OCI-LY7 (cell line): ENCODE results near the gene GLIS1. TPM values are rescaled to one million over a fixed set of nuclear protein-coding genes. Genes with fewer than 3 reads are reported as not detected.

Experiments
- BruUV-seq: library from RNA; stranded (reverse); fragments of 400-500 nt; replicated peaks from 2 replicates; lab custom pipeline; 2021; lab: Mats Ljungman, UMichigan
- CTCF ChIA-PET: fragments of 300-600 bp; sonication (Branson Sonifier 250); formaldehyde crosslinking; loops from one replicate; lab custom pipeline; 2022; ENCODE audit warnings: antibody characterized with exemption; ENCODE audit not compliant: unreplicated experiment; lab: Charles Lee
- POLR2A ChIA-PET: fragments of 300-600 bp; sonication (Branson Sonifier 250); formaldehyde crosslinking; loops from one replicate; lab custom pipeline; 2022; ENCODE audit warnings: antibody characterized with exemption; lab: Charles Lee
- DNase-seq: peaks from one replicate; pipeline ENCODE4 v3.0.0-alpha.2; 2015; ENCODE audit warnings: low spot score
- H2AFZ ChIP-seq: fragments of 200-600 bp; sonication (generic), shearing (Covaris generic); 2 replicates; pipeline ENCODE4 v1.6.1; 2014; ENCODE audit warnings: mild to moderate bottlenecking, antibody characterized with exemption, low read length, moderate library complexity
- H3K27ac ChIP-seq: fragments of 200-600 bp; sonication (generic); 2 replicates; pipeline ENCODE4 v1.5.1; 2014; ENCODE audit warnings: mixed run types, low read depth, mild to moderate bottlenecking, moderate library complexity, low read length, inconsistent platforms; ENCODE audit not compliant: poor library complexity, severe bottlenecking
- H3K36me3 ChIP-seq: fragments of 200-600 bp; sonication (generic); 2 replicates; pipeline ENCODE4 v1.6.1; 2014; ENCODE audit warnings: mild to moderate bottlenecking, antibody characterized with exemption, low read length, moderate library complexity, mixed read lengths; ENCODE audit not compliant: insufficient read depth
- H3K4me1 ChIP-seq: fragments of 200-600 bp; sonication (generic); 2 replicates; pipeline ENCODE4 v1.5.1; 2014; ENCODE audit warnings: mild to moderate bottlenecking, low read length; ENCODE audit not compliant: insufficient read depth, poor library complexity, severe bottlenecking
- H3K4me2 ChIP-seq: fragments of 200-600 bp; sonication (generic); 2 replicates; pipeline ENCODE4 v1.6.1; 2014; ENCODE audit warnings: mild to moderate bottlenecking, low read length
- H3K4me3 ChIP-seq: fragments of 200-600 bp; sonication (generic); 2 replicates; pipeline ENCODE4 v1.5.1; 2014; ENCODE audit warnings: mild to moderate bottlenecking, low read depth, low read length; ENCODE audit not compliant: poor library complexity, severe bottlenecking
- H3K79me2 ChIP-seq: fragments of 200-600 bp; sonication (generic); 2 replicates; pipeline ENCODE4 v1.6.1; 2016; ENCODE audit warnings: low read depth, mild to moderate bottlenecking, low read length, moderate library complexity, mixed read lengths; ENCODE audit not compliant: insufficient read depth
- H3K9me2 ChIP-seq: fragments of 200-600 bp; sonication (generic); 2 replicates; pipeline ENCODE4 v1.6.1; 2016; ENCODE audit warnings: mild to moderate bottlenecking, low read length, mixed read lengths; ENCODE audit not compliant: insufficient read depth
- H3K9me3 ChIP-seq: fragments of 200-600 bp; sonication (generic); 2 replicates; pipeline ENCODE4 v1.6.1; 2014; ENCODE audit warnings: mild to moderate bottlenecking, mixed run types, low read length, mixed read lengths
- H4K20me1 ChIP-seq: fragments of 200-600 bp; sonication (generic); 2 replicates; pipeline ENCODE4 v1.6.1; 2014; ENCODE audit warnings: mild to moderate bottlenecking, antibody characterized with exemption, low read length, moderate library complexity, mixed read lengths; ENCODE audit not compliant: insufficient read depth
- EZH2phosphoT487 ChIP-seq: fragments of 200-600 bp; sonication (generic); IDR thresholded peaks from 2 replicates; pipeline ENCODE4 v1.6.1; 2018; ENCODE audit warnings: low read depth, borderline replicate concordance, mild to moderate bottlenecking, mixed run types, antibody characterized with exemption, low read length, moderate library complexity, mixed read lengths
- intact Hi-C: fragments of 100-400 bp; cut with micrococcal nuclease; formaldehyde crosslinking; loops from one replicate; pipeline ENCODE4 v1.10.0; 2022; ENCODE audit not compliant: unreplicated experiment
- total RNA-seq, 2 experiments: library from RNA; depleted of rRNA in 1 of 2; stranded (reverse); fragments of >200 nt in 1 of 2; shearing (Covaris generic) in 1 of 2; gene quantifications; 2 replicates each; pipeline ENCODE4 v1.2.3, GENCODE V29; 2014 to 2022
- TF ChIP-seq, protein P1 (sequence below): fragments of 200-600 bp; sonication (generic); conservative IDR thresholded peaks from 2 replicates; pipeline ENCODE4 v1.5.1; 2014; ENCODE audit warnings: mild to moderate bottlenecking, antibody characterized with exemption, low read length, moderate library complexity, mixed read lengths

GLIS1 gene
- total RNA-seq, 2 experiments from 2014 or later = not detected

DNA sequence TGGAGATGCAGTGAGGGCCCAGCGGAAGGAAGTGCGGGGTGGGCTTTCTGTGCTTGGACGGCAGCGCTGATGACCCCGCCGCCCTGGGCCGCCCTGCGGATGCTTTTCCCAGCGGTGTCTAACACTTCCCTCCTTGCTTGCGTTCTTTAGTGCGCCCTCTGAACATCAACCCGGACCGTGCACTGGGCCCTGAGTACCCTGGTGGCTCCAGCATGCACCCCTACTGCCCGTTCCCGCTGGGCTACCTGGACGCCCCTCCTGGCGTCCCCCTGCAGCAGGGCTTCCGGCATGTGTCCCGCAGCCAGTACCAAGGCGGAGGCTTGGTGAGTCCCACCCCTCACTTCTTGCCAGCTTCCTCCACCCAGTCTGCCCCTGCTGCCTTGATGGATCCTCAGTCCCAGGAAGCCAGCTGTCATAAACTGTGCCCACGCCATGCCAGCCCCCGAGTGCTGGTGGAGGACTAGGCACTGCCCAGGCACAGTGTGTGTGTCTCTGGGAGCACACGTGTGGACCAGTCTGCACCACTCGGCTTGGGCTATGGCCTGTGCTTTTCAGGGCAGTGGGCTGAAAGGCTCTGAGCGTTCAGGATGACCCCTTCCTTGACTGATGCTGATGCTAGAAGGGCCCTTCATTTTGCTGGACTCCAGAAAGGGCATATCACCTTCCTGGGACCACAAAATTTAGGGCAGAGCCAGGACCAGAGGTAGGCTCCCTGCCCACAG lies 277.5 kb downstream of the GLIS1 start:
- TF ChIP-seq, protein P1, sequence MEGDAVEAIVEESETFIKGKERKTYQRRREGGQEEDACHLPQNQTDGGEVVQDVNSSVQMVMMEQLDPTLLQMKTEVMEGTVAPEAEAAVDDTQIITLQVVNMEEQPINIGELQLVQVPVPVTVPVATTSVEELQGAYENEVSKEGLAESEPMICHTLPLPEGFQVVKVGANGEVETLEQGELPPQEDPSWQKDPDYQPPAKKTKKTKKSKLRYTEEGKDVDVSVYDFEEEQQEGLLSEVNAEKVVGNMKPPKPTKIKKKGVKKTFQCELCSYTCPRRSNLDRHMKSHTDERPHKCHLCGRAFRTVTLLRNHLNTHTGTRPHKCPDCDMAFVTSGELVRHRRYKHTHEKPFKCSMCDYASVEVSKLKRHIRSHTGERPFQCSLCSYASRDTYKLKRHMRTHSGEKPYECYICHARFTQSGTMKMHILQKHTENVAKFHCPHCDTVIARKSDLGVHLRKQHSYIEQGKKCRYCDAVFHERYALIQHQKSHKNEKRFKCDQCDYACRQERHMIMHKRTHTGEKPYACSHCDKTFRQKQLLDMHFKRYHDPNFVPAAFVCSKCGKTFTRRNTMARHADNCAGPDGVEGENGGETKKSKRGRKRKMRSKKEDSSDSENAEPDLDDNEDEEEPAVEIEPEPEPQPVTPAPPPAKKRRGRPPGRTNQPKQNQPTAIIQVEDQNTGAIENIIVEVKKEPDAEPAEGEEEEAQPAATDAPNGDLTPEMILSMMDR = no peak
- TF ChIP-seq EZH2phosphoT487 = no peak
- H4K20me1 ChIP-seq = no peaks in the 10 kb centered on the region
- no peaks in the 10 kb centered on the region for H3K4me1 ChIP-seq
- H3K36me3 ChIP-seq = no peaks in the 10 kb centered on the region
- no peak overlapping the region for H3K4me2 ChIP-seq
- no peak overlapping the region for H3K27ac ChIP-seq
- intact Hi-C loops = no loop called here
- H3K79me2 ChIP-seq = no peaks in the 10 kb centered on the region
- ChIA-PET CTCF (interaction anchor here (0.5 kb wide), 1 partner anchor 233 kb away, joined by 5 read pairs; no protein-coding TSS in a partner anchor), POLR2A (interaction anchor here (0.6 kb wide), 1 partner anchor 529 kb away, joined by 3 read pairs; no protein-coding TSS in a partner anchor)
- BruUV-seq = no TSS peak
- H3K9me2 ChIP-seq = no peaks in the 10 kb centered on the region
- H3K9me3 ChIP-seq = no peaks in the 10 kb centered on the region
- no peak for DNase-seq
- H3K4me3 ChIP-seq = no peak overlapping the region
- H2AFZ ChIP-seq = no peak overlapping the region

DNA sequence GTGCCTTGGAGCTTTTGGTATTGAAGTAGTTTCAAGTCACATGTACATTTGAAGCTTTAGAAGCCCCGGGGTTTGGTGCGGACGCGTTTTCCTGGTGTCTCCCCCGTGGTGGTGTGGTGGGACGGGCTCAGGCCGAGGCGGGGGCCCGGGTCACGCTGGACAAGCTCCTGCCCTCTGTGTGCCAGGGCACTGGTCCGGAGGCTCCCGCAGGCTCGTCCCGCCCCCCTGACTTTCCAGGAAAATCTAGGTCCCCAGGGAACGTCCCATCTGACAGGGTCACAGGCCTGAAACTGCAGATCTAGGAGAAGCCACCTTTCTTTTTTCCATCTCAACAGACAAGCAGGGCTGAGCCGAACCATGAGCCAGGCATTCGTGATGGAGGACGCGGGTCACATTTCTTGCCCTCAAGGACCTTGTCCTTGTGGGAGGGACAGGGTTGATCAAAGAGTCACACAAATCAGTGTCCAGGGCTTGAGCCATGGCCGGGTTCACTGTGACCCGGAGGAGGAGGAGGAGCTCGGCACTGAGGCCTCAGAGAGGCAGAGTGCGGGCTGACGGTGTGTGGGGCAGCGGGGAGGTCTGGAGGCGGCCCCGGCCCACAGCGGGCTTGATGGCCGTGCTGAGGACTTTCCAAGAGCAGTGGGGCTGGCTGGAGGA lies 278.2 kb downstream of the GLIS1 start:
- intact Hi-C loops = no loop called here
- no peak for TF ChIP-seq EZH2phosphoT487
- TF ChIP-seq, protein P1 = no peak
- H3K4me1 ChIP-seq = no peaks in the 10 kb centered on the region
- no peak for DNase-seq
- no TSS peak for BruUV-seq
- CTCF ChIA-PET = no interaction called here
- POLR2A ChIA-PET = interaction anchor here (0.6 kb wide), 1 partner anchor 529 kb away, joined by 3 read pairs; no protein-coding TSS in a partner anchor
- H3K36me3 ChIP-seq = no peaks in the 10 kb centered on the region
- no peaks in the 10 kb centered on the region for H3K9me3 ChIP-seq
- no peak overlapping the region for H3K4me2 ChIP-seq
- no peak overlapping the region for H2AFZ ChIP-seq
- H3K4me3 ChIP-seq = no peak overlapping the region
- no peaks in the 10 kb centered on the region for H3K9me2 ChIP-seq
- H3K79me2 ChIP-seq = no peaks in the 10 kb centered on the region
- H4K20me1 ChIP-seq = no peaks in the 10 kb centered on the region
- no peak overlapping the region for H3K27ac ChIP-seq

DNA sequence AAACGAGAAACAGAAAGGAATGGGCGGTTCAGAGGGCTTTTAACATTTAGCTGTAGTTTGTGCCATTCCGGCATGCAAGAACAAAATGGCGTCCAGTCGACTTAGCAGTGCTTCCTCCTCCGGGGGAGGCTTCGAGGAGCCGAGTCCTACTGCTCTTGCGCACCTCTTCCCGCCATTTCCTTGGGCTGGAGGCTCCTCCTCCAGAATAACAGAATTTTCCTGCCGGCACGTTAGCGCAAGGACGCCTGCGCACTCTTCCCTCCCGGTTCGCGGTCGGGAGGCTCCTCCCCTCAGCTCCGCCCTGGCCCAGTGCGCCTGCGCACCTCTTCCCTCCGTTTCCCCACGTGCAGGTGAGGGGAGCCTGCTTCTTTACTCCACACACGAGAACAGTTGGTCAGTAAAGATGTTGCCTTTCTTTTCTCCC lies 278.7 kb downstream of the GLIS1 start:
- Histone ChIP-seq H3K9me3 (no peaks in the 10 kb centered on the region), H3K9me2 (no peaks in the 10 kb centered on the region), H3K4me2 (no peak overlapping the region), H4K20me1 (no peaks in the 10 kb centered on the region), H3K27ac (no peak overlapping the region), H3K36me3 (no peaks in the 10 kb centered on the region), H3K79me2 (no peaks in the 10 kb centered on the region), H3K4me3 (no peak overlapping the region), H2AFZ (no peak overlapping the region), H3K4me1 (no peaks in the 10 kb centered on the region)
- ChIA-PET POLR2A (no interaction called here), CTCF (no interaction called here)
- BruUV-seq = no TSS peak
- intact Hi-C loops = no loop called here
- DNase-seq = no peak
- TF ChIP-seq EZH2phosphoT487 = no peak
- TF ChIP-seq, protein P1 = no peak
